Bronchial epithelial cell (primary cell): ENCODE results near the gene LIG3. TPM values are rescaled to one million over a fixed set of nuclear protein-coding genes. Genes with fewer than 3 reads are reported as not detected.
"Not testable (repeated sequence)": the region's sequence is repeated elsewhere in the genome, so short reads cannot be mapped to it uniquely, and the experiment has no call there.

Experiments
- DNase-seq: peaks from one replicate; pipeline ENCODE4 v3.0.0-alpha.2; 2010; ENCODE audit warnings: low read depth
- FAIRE-seq: peaks from 2 replicates; lab custom pipeline; 2011; peaks lifted over from hg19 to GRCh38; lab: Jason Lieb, UNC
- H3K27me3 ChIP-seq: 2 replicates; pipeline ENCODE4 v1.5.1; 2011; ENCODE audit warnings: low read length; ENCODE audit not compliant: control insufficient read depth, insufficient read depth
- H3K36me3 ChIP-seq: 2 replicates; pipeline ENCODE4 v1.5.1; 2011; ENCODE audit warnings: low read length; ENCODE audit not compliant: control insufficient read depth, insufficient read depth
- H3K4me3 ChIP-seq: 2 replicates; pipeline ENCODE4 v1.5.1; 2011; ENCODE audit warnings: mild to moderate bottlenecking, low read depth, low read length, control low read depth
- CTCF ChIP-seq: IDR thresholded peaks from 2 replicates; pipeline ENCODE4 v1.5.1; 2011; ENCODE audit warnings: mild to moderate bottlenecking, moderate library complexity, low read length, control low read depth, inconsistent platforms; ENCODE audit not compliant: insufficient read depth, severe bottlenecking
- total RNA-seq: library from RNA; depleted of rRNA; stranded (reverse); fragments of >200 nt; gene quantifications from 2 replicates; pipeline ENCODE4 v1.2.1, GENCODE V29; 2014

The LIG3 gene
- total RNA-seq, 1 donor from 2014 or later, result 39.5 TPM

GRCh38 chr17:35021520-35022380, 41.4 kb downstream of the LIG3 start:
- no peaks in the 10 kb centered on the region for H3K27me3 ChIP-seq
- TF ChIP-seq CTCF, result no peak
- H3K36me3 ChIP-seq, result peaks cover 15% of the 10 kb centered on the region
- no peak overlapping the region for H3K4me3 ChIP-seq
- DNase-seq (no peak), FAIRE-seq (no peak)

DNA sequence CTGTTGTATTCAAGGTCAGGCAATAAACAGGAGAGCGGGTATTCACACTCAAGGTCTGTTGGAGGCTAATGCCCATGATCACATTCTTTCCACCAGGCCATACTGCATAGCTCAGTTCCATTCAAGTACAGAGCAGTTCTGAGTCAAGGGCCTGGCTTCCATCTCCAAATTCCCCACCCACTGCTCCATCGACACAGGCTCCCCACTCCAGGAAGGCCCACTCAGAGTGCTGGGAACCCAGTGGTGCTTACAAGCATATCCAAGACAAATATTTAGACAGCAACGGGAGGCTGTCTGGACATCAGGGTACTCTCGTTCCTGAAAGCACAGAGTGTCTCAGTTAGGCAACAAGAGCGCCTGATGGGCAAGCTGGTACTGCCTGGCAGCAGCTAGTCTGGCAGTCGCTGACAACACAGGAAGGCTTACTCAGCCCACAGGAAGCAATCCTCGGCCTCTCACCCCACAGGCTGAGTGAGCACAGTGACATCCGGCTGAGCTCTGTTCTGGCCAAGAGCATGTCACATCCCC, 42.3 kb downstream of the LIG3 start:
- H3K36me3 ChIP-seq, result peaks cover 15% of the 10 kb centered on the region
- H3K27me3 ChIP-seq, result no peaks in the 10 kb centered on the region
- peak; percentile 90 for DNase-seq
- H3K4me3 ChIP-seq, result no peak overlapping the region
- FAIRE-seq, result no peak
- no peak for TF ChIP-seq CTCF

DNA sequence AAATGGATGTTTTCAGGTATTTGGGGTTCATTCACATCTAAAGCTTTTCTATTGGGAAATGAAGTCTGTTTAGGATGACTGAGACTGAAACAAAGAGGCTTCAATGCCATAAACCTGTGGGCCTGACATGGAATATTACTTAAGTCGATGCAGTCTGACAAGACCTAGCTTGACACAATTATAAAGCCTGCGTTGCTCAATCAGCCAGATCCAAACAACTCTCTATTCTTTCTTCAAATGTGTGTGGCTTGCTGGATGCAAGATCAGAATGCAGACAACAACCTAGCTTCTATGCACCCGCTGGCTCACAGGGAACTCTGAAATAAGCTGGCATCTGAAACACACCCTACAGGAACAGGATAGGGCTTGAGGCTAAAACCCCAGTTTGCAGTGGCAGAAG, 43.2 kb downstream of the LIG3 start:
- H3K4me3 ChIP-seq, result no peak overlapping the region
- H3K36me3 ChIP-seq, result peaks cover 15% of the 10 kb centered on the region
- FAIRE-seq (no peak), DNase-seq (peak; percentile 76)
- no peak for TF ChIP-seq CTCF
- no peaks in the 10 kb centered on the region for H3K27me3 ChIP-seq

GRCh38 chr17:35025541-35025940, 45.2 kb downstream of the LIG3 start:
- H3K27me3 ChIP-seq, result no peaks in the 10 kb centered on the region
- peaks cover 8% of the 10 kb centered on the region for H3K36me3 ChIP-seq
- DNase-seq (peak; percentile 57), FAIRE-seq (no peak)
- H3K4me3 ChIP-seq, result no peak overlapping the region
- TF ChIP-seq CTCF, result no peak

- not testable (repeated sequence) for H3K4me3 ChIP-seq, DNase-seq, H3K27me3 ChIP-seq, H3K36me3 ChIP-seq, FAIRE-seq
Measured at GRCh38 chr17:35028097-35028496, 47.8 kb downstream of the LIG3 start.

GRCh38 chr17:35028531-35029262, 48.4 kb downstream of the LIG3 start:
- no peaks in the 10 kb centered on the region for H3K27me3 ChIP-seq
- DNase-seq (peak; percentile 61), FAIRE-seq (no peak)
- TF ChIP-seq CTCF, result no peak
- H3K36me3 ChIP-seq, result peaks cover 1% of the 10 kb centered on the region
- H3K4me3 ChIP-seq, result no peak overlapping the region
